ENCODE data around the gene NTM.

- TF ChIP-seq EZH2 (IDR thresholded peaks at IDR 0.05; ENCODE audit: insufficient read depth, poor library complexity, severe bottlenecking), result no peak
- TF ChIP-seq EZH2phosphoT487 (IDR thresholded peaks at IDR 0.05; ENCODE audit: insufficient read depth, low read depth), result no peak
These were observed 148.0 kb downstream of the NTM start for GRCh38 chr11:131518305-131518838.

Data from GM23248 (cell line).